ENCODE data around the gene FNBP1.

The FNBP1 gene

DNA sequence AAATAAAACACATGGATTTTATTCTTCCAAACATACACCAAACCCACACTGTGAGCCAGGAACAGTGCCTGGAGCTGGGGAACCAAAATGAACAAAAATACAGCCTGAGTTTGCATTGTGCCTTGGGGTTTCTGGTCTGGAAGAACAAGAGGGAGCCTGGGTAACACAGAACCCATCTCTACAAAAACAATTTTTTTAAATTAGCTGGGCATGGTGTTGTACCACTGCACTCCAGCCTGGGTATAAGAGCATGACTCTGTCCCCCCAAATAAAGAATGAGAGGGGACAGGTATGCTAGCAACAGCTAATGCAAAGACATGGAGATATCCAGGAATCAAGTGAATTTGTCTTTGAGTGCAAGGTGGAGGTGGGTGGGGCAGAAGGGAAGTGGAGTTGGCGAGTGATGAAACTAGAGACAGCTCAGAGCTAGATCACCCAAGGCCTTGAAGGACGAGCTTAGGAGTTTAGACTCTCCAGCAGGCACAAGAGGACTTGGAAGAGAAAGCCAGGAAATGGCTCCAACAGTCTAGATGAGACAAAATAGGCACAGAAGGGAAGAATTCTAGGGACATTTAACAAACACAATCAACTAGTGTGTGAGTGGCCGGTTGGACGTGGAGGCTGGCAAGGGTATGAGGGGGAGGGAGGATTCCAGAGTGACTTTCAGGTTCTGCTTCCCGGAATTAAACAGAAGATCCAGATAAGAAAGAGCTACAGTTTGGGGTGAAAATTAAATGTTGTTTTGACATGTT lies 47.4 kb downstream of the FNBP1 start:
- Histone ChIP-seq H3K4me1 (ENCODE audit: control insufficient read depth, insufficient read depth, low read length) (no peaks in the 10 kb centered on the region), H3K36me3 (ENCODE audit: control insufficient read depth in 2 of 2, insufficient read depth in 1 of 2, low read length in 2 of 2) (no peaks in the 10 kb centered on the region), H3K9me3 (ENCODE audit: control insufficient read depth, insufficient read depth, low read depth, low read length) (no peaks in the 10 kb centered on the region), H3K27ac (ENCODE audit: extremely low read depth, low read depth, low read length) (no peak overlapping the region), H3K4me3 (ENCODE audit: low read depth, low read length) (no peak overlapping the region)
- POLR2A ChIA-PET: interaction anchor here (0.6 to 2.2 kb wide), 2 partner anchors 40 to 47 kb away, joined by 3 to 8 read pairs; partner anchors contain the start of gene FNBP1
- TF ChIP-seq IKZF3 (tag by site-specific recombination; IDR thresholded peaks at IDR 0.05) (no peak), ZNF510 (tag by site-specific recombination; IDR thresholded peaks at IDR 0.05; ENCODE audit: insufficient replicate concordance) (no peak), ZNF621 (tag by site-specific recombination; IDR thresholded peaks at IDR 0.05) (no peak), ZNF114 (tag by site-specific recombination; IDR thresholded peaks at IDR 0.05) (no peak), SCRT2 (tag by site-specific recombination; IDR thresholded peaks at IDR 0.05) (no peak), ZNF274 (IDR thresholded peaks at IDR 0.05; ENCODE audit: low read length) (no peak), ZNF274 (tag by site-specific recombination; IDR thresholded peaks at IDR 0.05; ENCODE audit: borderline replicate concordance) (no peak), ZXDB (tag by site-specific recombination; IDR thresholded peaks at IDR 0.05) (no peak), ZNF626 (tag by site-specific recombination; IDR thresholded peaks at IDR 0.05) (no peak), ZNF175 (tag by site-specific recombination; IDR thresholded peaks at IDR 0.05) (no peak), KLF17 (tag by site-specific recombination; IDR thresholded peaks at IDR 0.05) (no peak)
- TF ChIP-seq, protein P1, sequence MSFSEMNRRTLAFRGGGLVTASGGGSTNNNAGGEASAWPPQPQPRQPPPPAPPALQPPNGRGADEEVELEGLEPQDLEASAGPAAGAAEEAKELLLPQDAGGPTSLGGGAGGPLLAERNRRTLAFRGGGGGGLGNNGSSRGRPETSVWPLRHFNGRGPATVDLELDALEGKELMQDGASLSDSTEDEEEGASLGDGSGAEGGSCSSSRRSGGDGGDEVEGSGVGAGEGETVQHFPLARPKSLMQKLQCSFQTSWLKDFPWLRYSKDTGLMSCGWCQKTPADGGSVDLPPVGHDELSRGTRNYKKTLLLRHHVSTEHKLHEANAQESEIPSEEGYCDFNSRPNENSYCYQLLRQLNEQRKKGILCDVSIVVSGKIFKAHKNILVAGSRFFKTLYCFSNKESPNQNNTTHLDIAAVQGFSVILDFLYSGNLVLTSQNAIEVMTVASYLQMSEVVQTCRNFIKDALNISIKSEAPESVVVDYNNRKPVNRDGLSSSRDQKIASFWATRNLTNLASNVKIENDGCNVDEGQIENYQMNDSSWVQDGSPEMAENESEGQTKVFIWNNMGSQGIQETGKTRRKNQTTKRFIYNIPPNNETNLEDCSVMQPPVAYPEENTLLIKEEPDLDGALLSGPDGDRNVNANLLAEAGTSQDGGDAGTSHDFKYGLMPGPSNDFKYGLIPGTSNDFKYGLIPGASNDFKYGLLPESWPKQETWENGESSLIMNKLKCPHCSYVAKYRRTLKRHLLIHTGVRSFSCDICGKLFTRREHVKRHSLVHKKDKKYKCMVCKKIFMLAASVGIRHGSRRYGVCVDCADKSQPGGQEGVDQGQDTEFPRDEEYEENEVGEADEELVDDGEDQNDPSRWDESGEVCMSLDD (tag by site-specific recombination; IDR thresholded peaks at IDR 0.05): no peak
- TF ChIP-seq, protein P2, sequence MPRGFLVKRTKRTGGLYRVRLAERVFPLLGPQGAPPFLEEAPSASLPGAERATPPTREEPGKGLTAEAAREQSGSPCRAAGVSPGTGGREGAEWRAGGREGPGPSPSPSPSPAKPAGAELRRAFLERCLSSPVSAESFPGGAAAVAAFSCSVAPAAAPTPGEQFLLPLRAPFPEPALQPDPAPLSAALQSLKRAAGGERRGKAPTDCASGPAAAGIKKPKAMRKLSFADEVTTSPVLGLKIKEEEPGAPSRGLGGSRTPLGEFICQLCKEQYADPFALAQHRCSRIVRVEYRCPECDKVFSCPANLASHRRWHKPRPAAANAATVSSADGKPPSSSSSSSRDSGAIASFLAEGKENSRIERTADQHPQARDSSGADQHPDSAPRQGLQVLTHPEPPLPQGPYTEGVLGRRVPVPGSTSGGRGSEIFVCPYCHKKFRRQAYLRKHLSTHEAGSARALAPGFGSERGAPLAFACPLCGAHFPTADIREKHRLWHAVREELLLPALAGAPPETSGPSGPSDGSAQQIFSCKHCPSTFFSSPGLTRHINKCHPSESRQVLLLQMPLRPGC (tag by site-specific recombination; IDR thresholded peaks at IDR 0.05): no peak
- CTCF ChIA-PET: interaction anchor here (0.6 to 1.3 kb wide), 5 partner anchors 12 to 705 kb away, joined by 3 to 4 read pairs (median 3); no protein-coding TSS in a partner anchor

- POLR2A ChIA-PET: interaction anchor here (2.2 kb wide), 1 partner anchor 48 kb away, joined by 8 read pairs; the partner anchor contains the start of gene FNBP1
- no peak overlapping the region for H3K4me3 ChIP-seq (ENCODE audit: low read depth, low read length)
- H3K27ac ChIP-seq (ENCODE audit: extremely low read depth, low read depth, low read length): no peak overlapping the region
- CTCF ChIA-PET: interaction anchor here (0.6 to 1.3 kb wide), 2 partner anchors 109 to 606 kb away, joined by 3 to 4 read pairs; no protein-coding TSS in a partner anchor
- no peaks in the 10 kb centered on the region for H3K36me3 ChIP-seq (ENCODE audit: control insufficient read depth in 2 of 2, insufficient read depth in 1 of 2, low read length in 2 of 2)
- TF ChIP-seq ZNF416 (tag by site-specific recombination; IDR thresholded peaks at IDR 0.05): no peak
- TF ChIP-seq ZNF561 (tag by site-specific recombination; IDR thresholded peaks at IDR 0.05; ENCODE audit: borderline replicate concordance): no peak
- TF ChIP-seq ZNF266 (tag by site-specific recombination; IDR thresholded peaks at IDR 0.05; ENCODE audit: low read depth): no peak
- no peak for TF ChIP-seq ZNF16 (tag by site-specific recombination; IDR thresholded peaks at IDR 0.05; ENCODE audit: low read depth)
- TF ChIP-seq ZNF155 (tag by site-specific recombination; IDR thresholded peaks at IDR 0.05): no peak
- no peak for TF ChIP-seq ZBTB17 (tag by site-specific recombination; IDR thresholded peaks at IDR 0.05)
- no peak for TF ChIP-seq KLF17 (tag by site-specific recombination; IDR thresholded peaks at IDR 0.05)
- no peak for TF ChIP-seq SP7 (tag by site-specific recombination; IDR thresholded peaks at IDR 0.05)
- TF ChIP-seq ZNF549 (tag by site-specific recombination; IDR thresholded peaks at IDR 0.05): no peak
- no peak for TF ChIP-seq ZNF530 (tag by site-specific recombination; IDR thresholded peaks at IDR 0.05; ENCODE audit: low read depth)
- no peaks in the 10 kb centered on the region for H3K4me1 ChIP-seq (ENCODE audit: control insufficient read depth, insufficient read depth, low read length)
- no peaks in the 10 kb centered on the region for H3K9me3 ChIP-seq (ENCODE audit: control insufficient read depth, insufficient read depth, low read depth, low read length)
These were observed 48.1 kb downstream of the FNBP1 start for GRCh38 chr9:129994882-129995281.
